NCI-H2171 treated with DMSO at 0.1 percent for 48 hours (cell line): Measurements from ENCODE around the gene POLR3G.

ENCODE experiments used
- DNase-seq: peaks from one replicate; lab custom pipeline; 2025; lab: John Stamatoyannopoulos, UW

The POLR3G gene

DNA sequence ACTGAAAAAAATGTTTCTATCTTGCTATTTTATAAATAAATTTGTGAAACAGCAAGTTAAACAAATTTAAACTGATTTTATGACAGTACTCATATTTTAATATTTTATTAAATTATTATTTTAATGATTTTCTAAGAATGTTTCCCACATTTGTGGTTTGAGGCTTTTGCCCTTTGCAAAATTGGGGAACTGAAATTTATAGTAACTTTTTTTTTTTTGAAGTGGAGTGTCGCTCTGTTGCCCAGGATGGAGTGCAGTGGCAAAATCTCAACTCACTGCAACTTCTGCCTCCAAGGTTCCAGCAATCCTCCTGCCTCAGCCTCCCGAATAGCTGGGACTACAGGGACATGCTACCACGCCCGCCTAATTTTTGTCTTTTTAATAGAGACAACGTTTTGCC lies 76.7 kb downstream of the POLR3G start:
- DNase-seq: no peak

GRCh38 chr5:90553711-90554110 lies 79.0 kb downstream of the POLR3G start:
- no peak for DNase-seq

DNA sequence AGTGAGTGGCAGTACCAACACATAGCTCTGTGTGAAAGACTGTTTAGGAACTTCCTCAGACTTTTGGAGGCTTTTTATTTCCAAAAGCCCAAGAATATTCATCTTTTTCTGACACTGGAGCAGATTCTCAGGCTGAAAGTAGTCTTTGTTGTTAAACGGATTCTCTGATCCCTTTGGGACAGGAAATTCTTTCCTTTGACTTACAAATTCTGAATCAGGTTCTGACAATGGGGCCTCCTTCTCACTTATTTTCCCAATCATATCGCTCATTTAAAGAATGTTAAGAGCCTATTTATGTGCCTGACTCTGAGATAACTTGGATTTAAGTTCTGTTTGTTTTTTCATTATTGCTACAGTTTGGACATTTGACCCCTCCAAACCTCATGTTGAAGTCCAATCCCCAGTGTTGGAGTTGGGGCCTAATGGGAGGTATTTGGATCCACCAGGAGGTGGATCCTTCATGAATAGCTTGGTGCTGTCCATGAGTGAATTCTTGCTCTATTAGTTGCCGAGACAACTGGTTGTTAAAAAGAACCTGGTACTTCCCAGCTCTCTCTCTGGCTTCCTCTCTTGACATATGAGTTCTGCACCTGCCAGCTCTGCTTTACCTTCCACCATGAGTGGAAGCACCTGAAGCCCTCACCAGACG lies 79.8 kb downstream of the POLR3G start:
- no peak for DNase-seq

DNA sequence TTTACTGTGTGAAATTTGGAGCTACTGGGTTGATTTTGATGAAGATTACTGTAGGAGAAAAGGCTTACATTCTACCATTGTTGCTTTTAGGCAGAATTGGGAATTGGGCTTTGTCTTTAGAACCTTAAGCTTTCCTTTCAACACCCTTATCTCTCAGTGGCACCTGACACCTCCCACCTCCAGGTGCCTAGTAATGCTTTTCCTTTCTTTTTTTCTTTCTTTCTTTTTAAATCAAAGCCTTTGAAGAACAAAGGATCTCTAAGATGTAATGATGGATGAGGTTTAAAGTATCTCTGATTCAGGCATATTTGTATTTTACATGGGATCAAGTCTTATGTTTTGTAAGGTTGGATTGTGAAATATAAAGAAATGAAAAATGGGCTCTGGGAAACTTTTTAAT lies 81.0 kb downstream of the POLR3G start:
- DNase-seq: no peak

- no peak for DNase-seq
These were observed 82.7 kb downstream of the POLR3G start for GRCh38 chr5:90557391-90557790.

- DNase-seq: no peak
These were observed 83.2 kb downstream of the POLR3G start for GRCh38 chr5:90557871-90558270.

GRCh38 chr5:90558344-90559192 lies 83.9 kb downstream of the POLR3G start, which contains the start of gene ADGRV1:
Gene ADGRV1 (plus strand): TSS chr5:90558797. CDS start chr5:90558896, 99 bp downstream.
- DNase-seq: peak; percentile 91

DNA sequence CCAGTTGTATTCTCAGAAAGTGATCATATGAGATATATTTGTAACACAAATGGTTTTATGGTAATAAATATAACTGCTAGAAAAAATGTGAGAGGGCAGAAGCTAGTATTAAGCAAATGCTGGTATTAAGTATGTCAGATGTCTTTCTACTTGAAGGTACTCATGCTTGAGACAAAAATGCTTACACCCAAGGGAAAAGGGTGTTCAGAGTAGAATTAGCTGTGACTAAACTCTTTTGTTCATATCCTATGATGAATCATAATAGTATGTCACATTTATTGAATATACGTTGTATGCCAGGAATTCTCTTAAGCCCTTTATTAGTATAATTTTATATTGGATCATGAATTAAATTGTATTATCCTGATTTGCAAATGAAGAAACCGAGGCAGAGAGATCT lies 86.1 kb downstream of the POLR3G start:
- DNase-seq: no peak

- no peak for DNase-seq
These were observed 87.1 kb downstream of the POLR3G start for GRCh38 chr5:90561766-90562165.

DNA sequence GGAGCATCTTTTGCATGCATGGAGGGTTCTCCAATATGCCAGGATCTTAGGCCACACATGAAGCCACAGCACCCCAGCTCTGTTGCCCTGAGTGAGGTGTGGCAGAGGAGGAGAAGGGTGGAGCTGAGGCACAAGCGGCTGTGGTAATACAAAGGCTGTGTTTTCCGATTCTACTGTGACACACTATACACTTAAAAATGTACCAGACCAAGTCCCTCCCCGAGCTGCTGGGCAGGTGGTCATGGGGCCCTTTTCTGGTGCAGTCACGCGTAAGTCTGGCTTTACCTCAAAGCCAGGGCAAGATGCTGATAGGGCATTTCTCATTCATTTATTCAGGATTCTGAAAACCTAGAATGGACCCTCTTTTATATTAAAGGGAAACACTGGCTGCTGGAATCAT lies 87.7 kb downstream of the POLR3G start:
- DNase-seq: peak; percentile 59

- DNase-seq: peak; percentile 66
These were observed 88.4 kb downstream of the POLR3G start for GRCh38 chr5:90563108-90563507.
